ENCODE results near the gene PTPRN.

GRCh38 chr2:219252900-219253752 lies 56.1 kb downstream of the PTPRN start, which contains the start of gene TUBA4B:
- TF ChIP-seq CTCF (IDR thresholded peaks at IDR 0.05) = no peak
- no peak for TF ChIP-seq ZFX (IDR thresholded peaks at IDR 0.05; ENCODE audit: borderline replicate concordance)
